Chondrocyte (in vitro differentiated cells): ENCODE measurements around the gene DCST1. TPM values are rescaled to one million over a fixed set of nuclear protein-coding genes. Genes with fewer than 3 reads are reported as not detected.

Experiments used
- DNase-seq: peaks from one replicate; pipeline ENCODE4 v3.0.0; 2021; ENCODE audit warnings: mixed read lengths, low spot score
- H3K27ac Mint-ChIP-seq: one replicate; pipeline ENCODE4 v1.8.0; 2021; ENCODE audit warnings: mild to moderate bottlenecking, moderate library complexity, mixed read lengths; ENCODE audit not compliant: unreplicated experiment
- H3K27me3 Mint-ChIP-seq: 2 replicates; pipeline ENCODE4 v1.8.0; 2021; ENCODE audit warnings: low read depth, mixed read lengths
- H3K36me3 Mint-ChIP-seq: 2 replicates; pipeline ENCODE4 v1.8.0; 2021; ENCODE audit warnings: low read depth, mixed read lengths
- H3K4me1 Mint-ChIP-seq: 2 replicates; pipeline ENCODE4 v1.8.0; 2021; ENCODE audit warnings: low read depth, mild to moderate bottlenecking, mixed read lengths
- H3K4me3 Mint-ChIP-seq: one replicate; pipeline ENCODE4 v1.8.0; 2021; ENCODE audit warnings: mild to moderate bottlenecking, moderate library complexity, mixed read lengths; ENCODE audit not compliant: unreplicated experiment
- H3K9me3 Mint-ChIP-seq: 2 replicates; pipeline ENCODE4 v1.8.0; 2021; ENCODE audit warnings: low read depth, mixed read lengths
- CTCF ChIP-seq: fragments of 200-600 bp; sonication (generic); IDR thresholded peaks from 2 replicates; pipeline ENCODE4 v1.5.0; 2021; ENCODE audit warnings: antibody characterized with exemption, mild to moderate bottlenecking, moderate library complexity
- total RNA-seq: library from RNA; stranded (reverse); gene quantifications from 3 replicates; pipeline ENCODE4 v1.2.1, GENCODE V29; 2021

Gene DCST1
- total RNA-seq, 1 donor from 2014 or later: not detected

GRCh38 chr1:155002464-155003226 is 31.0 kb upstream of the DCST1 start, which contains the start of gene ZBTB7B:
Gene ZBTB7B, plus strand, starts transcription at chr1:155002802. Its CDS starts 11,859 bp downstream, at chr1:155014661.
- peak within 1 kb of the TSS; percentile 92 for H3K4me3 Mint-ChIP-seq
- H3K36me3 Mint-ChIP-seq: no peaks in the 10 kb centered on the region
- peaks cover 38% of the 10 kb centered on the region for H3K4me1 Mint-ChIP-seq
- H3K27me3 Mint-ChIP-seq: no peaks in the 10 kb centered on the region
- H3K27ac Mint-ChIP-seq: peak within 1 kb of the TSS; percentile 97
- no peaks in the 10 kb centered on the region for H3K9me3 Mint-ChIP-seq
- DNase-seq: peak; percentile 75
- peak; percentile 14 for TF ChIP-seq CTCF

DNA sequence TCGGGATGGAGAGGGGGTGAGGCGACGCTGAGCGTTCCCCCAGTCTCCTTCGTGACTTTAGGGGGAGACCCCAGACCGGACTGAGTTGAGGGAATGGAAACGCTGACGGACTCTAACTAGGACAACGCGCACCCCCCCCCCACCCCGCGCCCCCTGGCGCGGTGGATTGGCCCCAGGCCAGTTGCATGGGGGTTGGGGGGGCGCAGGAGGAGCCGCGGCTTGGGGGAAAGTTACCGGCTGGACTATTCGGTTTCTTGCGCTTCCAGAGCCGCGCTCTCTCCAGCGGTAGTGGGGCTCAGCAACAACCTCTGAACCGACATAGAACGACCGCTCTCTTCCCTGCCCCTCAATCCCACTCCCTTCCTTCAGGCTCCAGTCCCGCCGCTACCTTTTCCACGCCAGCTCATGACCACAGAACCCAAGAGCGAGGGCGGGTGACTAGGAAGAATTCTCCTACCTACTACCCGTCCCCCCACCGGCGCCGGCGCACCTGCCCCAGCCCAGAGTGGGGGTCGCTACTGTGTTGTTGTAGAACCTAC is 30.3 kb upstream of the DCST1 start:
- no peaks in the 10 kb centered on the region for H3K9me3 Mint-ChIP-seq
- peaks cover 38% of the 10 kb centered on the region for H3K4me1 Mint-ChIP-seq
- no peak for DNase-seq
- no peaks in the 10 kb centered on the region for H3K36me3 Mint-ChIP-seq
- H3K4me3 Mint-ChIP-seq: peak overlapping the region; percentile 82
- TF ChIP-seq CTCF: peak; percentile 9
- peak overlapping the region; percentile 90 for H3K27ac Mint-ChIP-seq
- no peaks in the 10 kb centered on the region for H3K27me3 Mint-ChIP-seq

GRCh38 chr1:155003766-155004351 is 29.8 kb upstream of the DCST1 start:
- H3K36me3 Mint-ChIP-seq: no peaks in the 10 kb centered on the region
- no peaks in the 10 kb centered on the region for H3K27me3 Mint-ChIP-seq
- no peaks in the 10 kb centered on the region for H3K9me3 Mint-ChIP-seq
- DNase-seq: no peak
- TF ChIP-seq CTCF: no peak
- peak overlapping the region; percentile 96 for H3K27ac Mint-ChIP-seq
- peak overlapping the region; percentile 82 for H3K4me3 Mint-ChIP-seq
- H3K4me1 Mint-ChIP-seq: peaks cover 36% of the 10 kb centered on the region

DNA sequence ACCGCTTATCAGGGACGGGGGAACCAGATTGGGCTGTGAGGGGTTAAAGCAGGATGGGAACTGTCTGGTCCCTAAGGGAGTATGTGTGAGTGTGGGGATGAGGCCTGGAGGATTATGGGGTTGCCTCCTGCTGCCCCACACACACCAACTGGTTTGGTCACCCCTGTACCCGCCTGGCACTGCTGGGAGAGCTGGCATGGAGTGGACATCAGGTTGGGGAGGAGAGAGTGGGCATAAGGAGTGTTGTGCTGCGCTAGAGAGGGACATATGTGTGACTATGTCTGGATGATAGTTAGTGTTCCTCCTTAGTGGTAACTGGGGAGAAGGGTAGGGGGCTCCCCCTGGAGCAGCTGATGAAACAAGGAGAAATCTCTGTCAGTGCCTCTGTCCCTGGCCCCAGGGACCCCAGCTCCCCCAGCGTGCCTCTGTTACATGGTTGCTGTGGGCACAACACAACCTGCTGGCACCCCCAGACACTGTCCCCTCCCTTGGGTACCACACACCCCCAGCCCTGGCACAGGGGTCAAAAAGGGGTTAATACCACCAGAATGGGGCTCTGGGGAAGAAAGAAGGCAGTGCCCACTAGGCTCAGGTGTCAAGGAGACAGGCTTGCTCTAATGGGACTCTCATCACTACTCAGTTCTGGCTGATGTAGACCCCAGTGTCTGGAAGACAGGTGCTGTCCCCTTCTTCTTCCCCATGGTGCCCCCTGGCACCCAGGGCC is 29.1 kb upstream of the DCST1 start:
- peak overlapping the region; percentile 96 for H3K27ac Mint-ChIP-seq
- H3K4me1 Mint-ChIP-seq: peaks cover 31% of the 10 kb centered on the region
- peak overlapping the region; percentile 82 for H3K4me3 Mint-ChIP-seq
- H3K36me3 Mint-ChIP-seq: no peaks in the 10 kb centered on the region
- DNase-seq: no peak
- no peaks in the 10 kb centered on the region for H3K9me3 Mint-ChIP-seq
- H3K27me3 Mint-ChIP-seq: no peaks in the 10 kb centered on the region
- no peak for TF ChIP-seq CTCF
